HG03060 (cell line): ENCODE measurements around the gene PRRC2B.
A peak's percentile ranks its signal among the peaks of the same experiment; 100 is the strongest.

Experiments used
- ATAC-seq: cut with Tn5 transposase; IDR thresholded peaks from one replicate; pipeline ENCODE4 v1.9.1; 2021; ENCODE audit warnings: low read depth, moderate number of reproducible peaks; ENCODE audit not compliant: unreplicated experiment

Gene PRRC2B

GRCh38 chr9:131482343-131483006, 88.6 kb downstream of the PRRC2B start:
- no peak for ATAC-seq

GRCh38 chr9:131483319-131484050, 89.6 kb downstream of the PRRC2B start:
- ATAC-seq, result no peak

DNA sequence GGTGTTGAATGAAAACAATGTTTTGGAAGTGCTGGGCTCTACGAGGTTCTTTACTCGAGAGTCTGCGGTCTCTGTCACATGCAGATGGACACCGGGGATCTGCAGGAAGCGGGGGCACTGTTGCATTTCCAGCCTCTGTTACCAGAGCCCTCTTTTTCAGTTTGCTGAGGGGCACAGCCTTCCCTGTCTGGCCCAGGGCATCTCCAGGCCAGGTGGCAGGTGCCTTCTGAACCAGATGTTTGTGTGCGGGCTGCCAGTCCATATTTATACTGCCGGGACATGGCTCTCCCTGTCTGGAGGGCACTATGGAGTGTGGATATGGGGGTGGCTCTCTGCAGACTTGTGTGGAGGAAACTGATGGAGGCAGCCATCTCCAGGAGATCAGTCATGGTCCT, 90.2 kb downstream of the PRRC2B start:
- no peak for ATAC-seq

GRCh38 chr9:131484560-131485185, 90.8 kb downstream of the PRRC2B start:
- ATAC-seq, result no peak

DNA sequence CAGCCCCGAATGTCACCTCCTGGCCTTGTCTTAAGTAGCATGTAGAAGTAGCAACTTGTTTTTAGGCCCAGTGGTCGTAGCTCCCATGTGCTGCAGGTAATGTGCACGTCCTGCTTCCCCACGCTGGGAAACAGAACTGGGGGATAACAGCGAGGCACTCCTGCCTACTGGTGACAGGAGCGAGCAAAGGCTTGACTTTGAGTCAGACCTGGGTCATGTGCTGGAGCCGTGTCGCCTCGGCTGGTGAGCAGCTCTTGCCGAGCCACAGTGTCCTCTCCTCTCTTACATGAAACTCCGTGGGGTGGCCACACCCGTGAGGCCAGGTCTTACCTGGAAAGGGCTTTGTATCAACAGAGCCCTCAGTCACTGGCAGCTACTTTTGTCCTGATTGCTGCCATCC, 91.3 kb downstream of the PRRC2B start:
- no peak for ATAC-seq

GRCh38 chr9:131485728-131486422, 92.0 kb downstream of the PRRC2B start:
- no peak for ATAC-seq

GRCh38 chr9:131487001-131487400, 93.1 kb downstream of the PRRC2B start:
- ATAC-seq, result no peak

DNA sequence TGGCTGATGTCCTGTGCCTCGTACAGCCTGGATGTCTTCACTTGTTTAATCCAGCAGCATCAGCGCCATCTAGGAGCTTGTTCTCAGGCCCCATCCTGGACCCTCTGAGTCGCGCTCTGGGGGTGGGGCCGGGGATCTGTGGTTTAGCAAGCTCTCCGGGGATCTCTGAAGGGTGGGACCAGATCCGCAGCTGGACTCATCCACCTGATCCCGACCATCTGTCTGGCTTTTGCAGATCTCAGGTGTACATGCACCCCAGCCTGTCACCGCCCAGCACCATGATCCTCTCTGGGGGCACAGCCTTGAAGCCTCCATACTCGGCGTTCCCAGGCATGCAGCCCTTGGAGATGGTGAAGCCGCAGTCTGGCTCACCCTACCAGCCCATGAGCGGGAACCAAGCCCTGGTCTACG, 93.7 kb downstream of the PRRC2B start:
- ATAC-seq, result no peak

DNA sequence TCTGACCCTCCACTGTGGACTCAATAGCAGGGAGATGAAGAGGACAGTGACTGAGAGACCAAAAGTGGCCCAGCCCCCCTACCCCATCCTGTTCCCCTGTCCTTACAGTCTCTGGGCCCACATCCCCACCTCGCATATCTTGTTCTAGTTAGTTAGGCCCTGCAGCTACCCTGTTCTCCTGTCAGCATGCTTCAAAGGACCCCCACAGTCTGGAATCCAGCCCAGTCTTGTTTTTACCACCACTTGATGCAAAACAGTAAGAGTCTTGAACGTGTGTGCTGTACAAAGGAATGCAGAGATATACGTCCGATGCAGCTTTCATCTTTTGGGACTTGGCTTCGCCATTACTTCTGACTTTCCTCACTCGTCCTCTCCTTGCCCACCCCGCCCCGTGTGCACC, 96.6 kb downstream of the PRRC2B start:
- ATAC-seq, result no peak

DNA sequence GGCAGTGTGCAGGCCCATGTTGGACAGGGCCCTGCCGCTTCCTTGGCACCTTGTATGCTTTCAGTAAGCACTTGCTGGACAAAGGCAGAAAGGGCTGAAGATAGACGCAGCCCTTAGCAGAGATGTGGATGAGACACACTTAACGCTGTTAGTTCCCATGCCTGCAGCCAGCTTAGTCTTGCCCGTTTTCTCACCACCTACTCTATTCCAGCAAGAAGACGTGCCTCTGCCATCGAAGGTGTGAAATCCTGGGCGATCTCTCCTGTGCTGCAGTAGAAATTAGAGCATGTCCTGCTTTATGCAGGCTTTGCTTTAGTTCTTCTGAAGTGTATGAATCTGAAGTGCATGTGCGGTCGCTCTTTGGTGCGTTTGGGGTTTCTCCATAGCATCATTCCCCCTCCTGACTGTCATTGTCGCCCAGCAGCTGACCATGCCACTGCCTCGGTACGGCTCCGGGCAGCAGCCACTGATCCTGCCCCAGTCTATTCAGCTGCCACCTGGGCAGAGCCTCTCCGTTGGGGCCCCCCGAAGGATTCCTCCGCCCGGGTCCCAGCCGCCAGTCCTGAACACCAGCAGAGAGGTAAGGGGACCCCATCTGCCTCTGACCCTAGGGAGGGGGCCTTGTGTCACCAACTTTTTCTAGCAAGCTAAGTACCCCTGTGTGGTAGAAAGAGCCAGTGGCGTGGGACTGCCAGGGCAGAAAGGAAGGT, 97.3 kb downstream of the PRRC2B start:
- no peak for ATAC-seq

DNA sequence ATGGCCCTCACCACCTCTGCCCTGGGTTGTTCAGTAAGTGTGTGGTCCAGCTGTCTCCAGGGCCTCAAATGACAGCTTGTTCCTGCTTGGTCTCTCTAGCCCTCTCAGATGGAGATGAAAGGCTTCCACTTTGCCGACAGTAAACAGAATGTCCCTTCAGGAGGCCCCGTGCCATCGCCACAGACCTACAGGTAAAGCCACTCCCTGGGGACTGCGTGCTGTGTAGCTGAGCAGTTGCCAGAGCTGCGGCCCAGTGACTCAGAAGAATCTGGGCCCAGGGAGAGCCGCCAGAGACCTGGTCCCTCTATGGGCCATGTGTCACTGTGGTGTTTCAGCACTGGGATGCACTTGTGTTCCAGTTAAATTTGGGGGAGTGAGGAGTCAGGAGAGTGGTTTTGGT, 98.2 kb downstream of the PRRC2B start:
- no peak for ATAC-seq

GRCh38 chr9:131494296-131494870, 100.5 kb downstream of the PRRC2B start:
- no peak for ATAC-seq

- no peak for ATAC-seq
Observed at GRCh38 chr9:131495785-131496184, 101.9 kb downstream of the PRRC2B start.

DNA sequence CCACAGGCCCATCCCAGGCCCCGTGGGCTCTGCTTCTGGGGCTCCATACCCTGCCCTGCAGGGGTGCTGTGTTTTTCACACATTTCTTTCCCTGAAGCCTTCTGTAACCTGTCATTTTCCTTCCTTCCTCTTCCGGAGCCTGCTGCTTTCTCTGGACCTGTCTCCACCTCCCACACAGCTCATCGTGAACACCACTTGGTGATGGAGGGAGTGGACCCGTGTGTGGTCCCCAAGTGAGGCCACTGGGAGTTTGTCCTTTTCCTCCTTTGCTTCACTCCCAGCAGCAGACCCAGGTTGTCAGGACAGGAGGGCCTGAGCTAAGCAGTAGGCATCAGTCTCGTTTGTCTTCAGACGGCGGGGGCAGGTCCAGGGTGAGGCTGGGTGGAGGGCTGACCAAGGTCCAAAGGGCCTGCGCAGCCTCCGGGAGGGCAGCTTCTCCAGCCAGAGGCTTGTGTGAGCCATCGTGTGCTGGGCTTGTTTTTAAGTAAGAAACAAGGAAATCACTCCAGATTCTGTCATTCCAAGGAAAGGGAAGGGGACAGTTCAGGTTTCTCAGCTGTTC, 103.0 kb downstream of the PRRC2B start:
- ATAC-seq, result no peak

GRCh38 chr9:131499254-131499767, 105.4 kb downstream of the PRRC2B start:
- ATAC-seq, result no peak

DNA sequence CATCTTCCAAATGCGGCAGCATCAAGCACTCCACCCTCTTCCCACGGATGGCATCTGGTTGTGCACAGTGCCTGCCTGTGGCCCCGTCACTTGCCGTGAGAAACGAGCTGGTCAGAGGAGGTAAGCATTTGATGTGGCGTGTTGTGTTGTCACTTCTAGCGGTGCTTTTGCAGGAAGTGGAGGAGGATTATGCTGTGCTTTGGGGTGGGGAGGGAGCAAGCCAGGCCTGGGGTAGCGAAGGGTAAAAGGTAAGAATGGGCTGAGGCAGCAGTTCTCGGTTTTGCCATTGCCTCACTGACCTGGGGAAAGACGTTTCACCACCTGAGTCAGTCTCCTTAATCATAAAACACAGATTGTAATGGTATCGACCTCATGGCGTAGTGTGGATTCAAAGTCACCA, 106.5 kb downstream of the PRRC2B start:
- ATAC-seq, result no peak

- no peak for ATAC-seq
Observed at GRCh38 chr9:131500939-131501541, 107.2 kb downstream of the PRRC2B start.

DNA sequence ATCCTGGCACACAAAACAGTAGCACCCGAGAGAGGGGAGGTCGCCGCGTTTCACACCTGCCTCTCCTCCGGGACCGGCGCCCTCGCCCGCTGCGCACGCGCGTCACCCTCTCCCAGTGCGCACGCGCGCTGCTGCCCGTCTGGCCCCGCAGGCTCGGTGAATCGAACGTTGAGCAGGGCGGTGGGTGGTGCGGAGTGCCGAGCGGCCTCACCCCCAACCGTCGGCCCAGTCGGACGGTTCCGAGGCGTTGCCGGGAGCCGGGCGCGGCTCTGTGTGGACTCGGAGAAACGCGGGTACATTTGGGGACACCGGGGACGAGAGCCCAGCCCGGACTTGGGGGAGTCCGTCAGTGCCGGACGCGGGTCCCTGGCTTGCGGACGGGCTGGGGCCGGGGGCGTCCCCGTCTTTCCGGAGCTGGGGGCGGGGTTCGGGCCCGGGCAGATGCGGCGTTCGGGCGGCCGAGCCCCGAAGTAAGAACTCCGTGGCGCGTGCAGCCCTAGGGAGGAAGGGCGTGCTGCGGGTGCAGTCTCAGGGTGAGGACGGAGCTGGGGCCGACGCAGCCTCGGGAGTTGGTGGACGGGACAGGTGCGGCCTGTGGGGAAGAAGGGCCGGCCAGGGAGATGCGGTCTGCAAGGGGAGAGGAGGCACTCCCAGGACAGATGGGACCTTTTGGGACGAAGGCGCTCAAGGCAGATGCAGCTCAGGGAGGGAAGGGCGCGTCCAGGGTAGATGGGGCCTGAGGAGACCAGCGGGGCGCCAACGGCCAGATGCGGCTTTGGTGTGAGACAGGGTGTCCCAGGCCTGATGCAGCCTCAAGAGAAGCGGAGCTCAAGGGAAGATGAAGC, 109.1 kb downstream of the PRRC2B start, which contains the start of gene POMT1:
Gene POMT1 (plus strand): TSS at position 138 of the 845 bp plus-strand sequence. CDS start 1,301 bp downstream, outside the sequence.
- peak; percentile 58 for ATAC-seq
